AG09309 (cell line): ENCODE measurements around the gene FAP.
A peak's percentile ranks its signal among the peaks of the same experiment; 100 is the strongest.

ENCODE experiments used
- DNase-seq: peaks from one replicate; pipeline ENCODE4 v3.0.0-alpha.2; 2010; ENCODE audit warnings: low read depth
- H3K4me3 ChIP-seq: 2 replicates; pipeline ENCODE4 v1.5.1; 2011; ENCODE audit warnings: mild to moderate bottlenecking, low read depth, low read length, moderate library complexity; ENCODE audit not compliant: control insufficient read depth
- TF ChIP-seq, protein P1 (sequence below): IDR thresholded peaks from 2 replicates; pipeline ENCODE4 v1.5.1; 2011; ENCODE audit warnings: mild to moderate bottlenecking, low read depth, low read length, inconsistent platforms; ENCODE audit not compliant: insufficient read depth, control insufficient read depth; ENCODE audit errors: missing control alignments

The FAP gene

GRCh38 chr2:162244541-162245031, 1.3 kb upstream of the FAP start:
- H3K4me3 ChIP-seq: no peak overlapping the region
- DNase-seq: peak; percentile 75
- TF ChIP-seq, protein P1, sequence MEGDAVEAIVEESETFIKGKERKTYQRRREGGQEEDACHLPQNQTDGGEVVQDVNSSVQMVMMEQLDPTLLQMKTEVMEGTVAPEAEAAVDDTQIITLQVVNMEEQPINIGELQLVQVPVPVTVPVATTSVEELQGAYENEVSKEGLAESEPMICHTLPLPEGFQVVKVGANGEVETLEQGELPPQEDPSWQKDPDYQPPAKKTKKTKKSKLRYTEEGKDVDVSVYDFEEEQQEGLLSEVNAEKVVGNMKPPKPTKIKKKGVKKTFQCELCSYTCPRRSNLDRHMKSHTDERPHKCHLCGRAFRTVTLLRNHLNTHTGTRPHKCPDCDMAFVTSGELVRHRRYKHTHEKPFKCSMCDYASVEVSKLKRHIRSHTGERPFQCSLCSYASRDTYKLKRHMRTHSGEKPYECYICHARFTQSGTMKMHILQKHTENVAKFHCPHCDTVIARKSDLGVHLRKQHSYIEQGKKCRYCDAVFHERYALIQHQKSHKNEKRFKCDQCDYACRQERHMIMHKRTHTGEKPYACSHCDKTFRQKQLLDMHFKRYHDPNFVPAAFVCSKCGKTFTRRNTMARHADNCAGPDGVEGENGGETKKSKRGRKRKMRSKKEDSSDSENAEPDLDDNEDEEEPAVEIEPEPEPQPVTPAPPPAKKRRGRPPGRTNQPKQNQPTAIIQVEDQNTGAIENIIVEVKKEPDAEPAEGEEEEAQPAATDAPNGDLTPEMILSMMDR: no peak

GRCh38 chr2:162243715-162244114, 470 bp upstream of the FAP start:
- H3K4me3 ChIP-seq: no peak overlapping the region
- TF ChIP-seq, protein P1: no peak
- DNase-seq: no peak

- peak overlapping the region; percentile 54 for H3K4me3 ChIP-seq
- TF ChIP-seq, protein P1: no peak
- DNase-seq: peak; percentile 75
Observed at GRCh38 chr2:162242586-162243280, 512 bp downstream of the FAP start.

DNA sequence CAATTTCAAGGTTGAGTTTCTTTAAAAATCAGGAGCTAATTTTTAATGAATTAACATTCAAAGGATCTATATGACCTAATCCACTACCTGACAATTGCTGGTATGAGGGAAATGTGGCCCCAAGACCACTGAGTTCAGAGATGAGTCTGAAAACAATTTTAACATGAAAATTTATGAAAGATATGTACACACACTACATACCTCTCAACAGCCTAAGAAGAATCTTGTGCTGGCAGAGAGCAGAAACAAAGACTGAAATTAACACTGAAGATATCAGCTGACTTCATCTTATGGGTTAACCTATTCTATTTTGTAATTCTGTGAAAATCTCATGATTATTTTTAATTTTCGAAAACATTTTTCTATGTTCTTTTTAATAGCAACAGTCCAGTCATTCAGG, 1.7 kb downstream of the FAP start:
- TF ChIP-seq, protein P1: no peak
- peak overlapping the region; percentile 54 for H3K4me3 ChIP-seq
- no peak for DNase-seq

- DNase-seq: no peak
- H3K4me3 ChIP-seq: no peak overlapping the region
- TF ChIP-seq, protein P1: no peak
Observed at GRCh38 chr2:162234620-162235462, 8.4 kb downstream of the FAP start.

DNA sequence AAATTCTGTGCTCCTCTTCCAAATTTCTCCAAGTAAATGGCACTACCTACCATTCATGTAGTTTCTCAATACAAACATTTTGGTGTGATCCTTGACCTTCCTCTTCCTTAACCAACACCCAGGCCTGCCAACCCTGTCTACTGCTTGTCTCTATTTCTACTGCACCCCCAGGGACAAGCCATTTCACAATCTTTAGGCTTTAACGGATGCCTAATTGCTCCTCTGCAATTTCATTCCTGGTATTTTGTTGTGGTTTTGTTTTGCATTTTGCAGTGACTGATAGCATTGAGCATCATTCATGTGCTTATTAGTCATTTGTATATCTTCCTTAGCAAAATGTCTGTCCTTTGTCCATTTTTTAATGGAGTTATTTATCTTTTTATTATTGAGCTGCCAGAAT, 10.0 kb downstream of the FAP start:
- H3K4me3 ChIP-seq: no peak overlapping the region
- no peak for DNase-seq
- TF ChIP-seq, protein P1: no peak
